GM12878 (cell line): ENCODE measurements around the gene DENND1A. TPM values are rescaled to one million over a fixed set of nuclear protein-coding genes. Genes with fewer than 3 reads are reported as not detected.

Experiments
- ATAC-seq: fragments of 200-7000 bp; cut with Tn5 transposase; 3 replicates; pipeline ENCODE4 v1.9.1; 2020; ENCODE audit warnings: mild to moderate bottlenecking, moderate library complexity
- BruUV-seq: library from RNA; stranded (reverse); fragments of 400-500 nt; replicated peaks from 2 replicates; lab custom pipeline; 2021; lab: Mats Ljungman, UMichigan
- CTCF ChIA-PET: fragments of 300-600 bp; sonication (Branson Sonifier 250); formaldehyde crosslinking; extraction: SDS; loops from one replicate; lab custom pipeline; 2021; ENCODE audit warnings: inconsistent platforms; lab: Yijun Ruan, JAX
- POLR2A ChIA-PET: fragments of 350-600 bp; formaldehyde crosslinking; extraction: SDS; loops from one replicate; lab custom pipeline; 2021; ENCODE audit warnings: inconsistent platforms; lab: Charles Lee
- RAD21 ChIA-PET: fragments of 300-600 bp; sonication (Branson Sonifier 250); formaldehyde crosslinking; loops from one replicate; lab custom pipeline; 2023; ENCODE audit warnings: antibody characterized with exemption; ENCODE audit not compliant: unreplicated experiment; lab: Charles Lee
- SMC1A ChIA-PET: fragments of 300-600 bp; sonication (Branson Sonifier 250); formaldehyde crosslinking; loops from one replicate; lab custom pipeline; 2023; ENCODE audit not compliant: unreplicated experiment, uncharacterized antibody; lab: Charles Lee
- DNase-seq: peaks from one replicate; pipeline ENCODE4 v3.0.0-alpha.2; 2011; ENCODE audit warnings: low read depth, low spot score
- FAIRE-seq: peaks from 3 replicates; lab custom pipeline; 2011; peaks lifted over from hg19 to GRCh38; lab: Jason Lieb, UNC
- H2AFZ ChIP-seq: 2 replicates; pipeline ENCODE4 v1.6.0; 2011; ENCODE audit warnings: low read depth, low read length, control low read depth; ENCODE audit not compliant: control insufficient read depth
- H3K27ac ChIP-seq: 2 replicates; pipeline ENCODE4 v1.5.1; 2011; ENCODE audit warnings: control low read depth; ENCODE audit not compliant: control insufficient read depth, insufficient read depth
- H3K27me3 ChIP-seq, 2 experiments: replicated peaks in 1 of 2; 2 replicates each; pipeline versions ENCODE4 v1.6.0 to v1.6.1; 2011; ENCODE audit warnings: low read length in 1 of 2; ENCODE audit not compliant: control insufficient read depth in 2 of 2, insufficient read depth in 2 of 2
- H3K36me3 ChIP-seq, 2 experiments: 2 replicates each; pipeline ENCODE4 v1.5.1; 2011; ENCODE audit warnings: low read length in 1 of 2; ENCODE audit not compliant: control insufficient read depth in 2 of 2, insufficient read depth in 2 of 2
- H3K4me1 ChIP-seq: 2 replicates; pipeline ENCODE4 v1.6.1; 2011; ENCODE audit warnings: mild to moderate bottlenecking, low read length, moderate library complexity, mixed read lengths; ENCODE audit not compliant: control insufficient read depth, insufficient read depth
- H3K4me2 ChIP-seq: 2 replicates; pipeline ENCODE4 v1.6.0; 2011; ENCODE audit warnings: control low read depth; ENCODE audit not compliant: control insufficient read depth, insufficient read depth
- H3K4me3 ChIP-seq: fragments of 200-600 bp; sonication (generic); 2 replicates; pipeline ENCODE4 v1.5.1; 2016
- H3K79me2 ChIP-seq: 2 replicates; pipeline ENCODE4 v1.6.0; 2011; ENCODE audit warnings: low read length; ENCODE audit not compliant: control insufficient read depth, insufficient read depth
- H3K9ac ChIP-seq: 2 replicates; pipeline ENCODE4 v1.8.0; 2011; ENCODE audit warnings: low read length, control low read depth, mixed read lengths; ENCODE audit not compliant: control insufficient read depth, insufficient read depth
- H3K9me3 ChIP-seq: replicated peaks from 3 replicates; pipeline ENCODE4 v1.5.1; 2011; ENCODE audit warnings: mild to moderate bottlenecking, low read length; ENCODE audit not compliant: control insufficient read depth, insufficient read depth
- H4K20me1 ChIP-seq: 2 replicates; pipeline ENCODE4 v1.6.0; 2011; ENCODE audit not compliant: control insufficient read depth, insufficient read depth
- ATF2 ChIP-seq: IDR thresholded peaks from 2 replicates; pipeline ENCODE4 v1.6.1; 2012; ENCODE audit warnings: low read length, inconsistent platforms
- CEBPB ChIP-seq, 2 experiments: fragments of 150-350 bp in 1 of 2; IDR thresholded peaks; 2 replicates each; pipeline ENCODE4 v1.6.1; 2012 to 2014; ENCODE audit warnings: low read depth in 2 of 2, low read length in 2 of 2, borderline replicate concordance in 1 of 2, inconsistent platforms in 1 of 2
- CHD1 ChIP-seq: IDR thresholded peaks from 2 replicates; pipeline ENCODE4 v1.6.1; 2012; ENCODE audit warnings: low read depth, low read length, improper control_type of control experiment
- CHD2 ChIP-seq: IDR thresholded peaks from 2 replicates; pipeline ENCODE4 v1.6.1; 2011; ENCODE audit warnings: low read depth, low read length, improper control_type of control experiment, borderline replicate concordance
- CREB1 ChIP-seq: IDR thresholded peaks from 2 replicates; pipeline ENCODE4 v1.6.1; 2012; ENCODE audit warnings: low read depth, mild to moderate bottlenecking, inconsistent platforms
- FOXK2 ChIP-seq: fragments of 450-650 bp; IDR thresholded peaks from 2 replicates; pipeline ENCODE4 v1.6.1; 2017; ENCODE audit warnings: mild to moderate bottlenecking, moderate library complexity
- FOXM1 ChIP-seq: IDR thresholded peaks from 2 replicates; pipeline ENCODE4 v1.6.1; 2012; ENCODE audit warnings: low read depth, mild to moderate bottlenecking, inconsistent platforms, low read length, moderate library complexity
- HDAC6 ChIP-seq: fragments of 200-600 bp; sonication (generic); IDR thresholded peaks from one replicate; pipeline ENCODE4 v1.8.0; 2017; ENCODE audit warnings: antibody characterized with exemption; ENCODE audit not compliant: unreplicated experiment
- JUND ChIP-seq: IDR thresholded peaks from 2 replicates; pipeline ENCODE4 v1.6.1; 2012; ENCODE audit warnings: low read depth, mild to moderate bottlenecking, low read length, improper control_type of control experiment, moderate library complexity
- MEF2A ChIP-seq: IDR thresholded peaks from 2 replicates; pipeline ENCODE4 v1.6.1; 2011; ENCODE audit warnings: low read depth, mild to moderate bottlenecking, low read length, moderate library complexity; ENCODE audit not compliant: insufficient read depth
- NFIC ChIP-seq: IDR thresholded peaks from 2 replicates; pipeline ENCODE4 v1.6.1; 2012; ENCODE audit warnings: low read depth, mild to moderate bottlenecking, inconsistent platforms, low read length, moderate library complexity
- NFYB ChIP-seq: IDR thresholded peaks from 2 replicates; pipeline ENCODE4 v1.6.1; 2011; ENCODE audit warnings: low read depth, mild to moderate bottlenecking, low read length, improper control_type of control experiment, moderate library complexity; ENCODE audit not compliant: insufficient read depth
- NR2C1 ChIP-seq: fragments of 450-650 bp; IDR thresholded peaks from 2 replicates; pipeline ENCODE4 v1.6.1; 2017; ENCODE audit warnings: antibody characterized with exemption, mild to moderate bottlenecking, moderate library complexity
- PBX3 ChIP-seq: IDR thresholded peaks from 2 replicates; pipeline ENCODE4 v1.6.1; 2011; ENCODE audit warnings: mild to moderate bottlenecking, low read depth, low read length, moderate library complexity; ENCODE audit not compliant: insufficient replicate concordance
- POLR2AphosphoS5 ChIP-seq: IDR thresholded peaks from 2 replicates; pipeline ENCODE4 v1.6.1; 2011; ENCODE audit warnings: mild to moderate bottlenecking, low read length, inconsistent platforms
- RB1 ChIP-seq: fragments of 450-650 bp; formaldehyde crosslinking; IDR thresholded peaks from 2 replicates; pipeline ENCODE4 v1.6.1; 2017; ENCODE audit warnings: mild to moderate bottlenecking, borderline replicate concordance
- RFX5 ChIP-seq: IDR thresholded peaks from 2 replicates; pipeline ENCODE4 v1.6.1; 2011; ENCODE audit warnings: low read depth, low read length, improper control_type of control experiment
- RUNX3 ChIP-seq: IDR thresholded peaks from 2 replicates; pipeline ENCODE4 v1.6.1; 2012; ENCODE audit warnings: low read length, inconsistent platforms
- TARDBP ChIP-seq: IDR thresholded peaks from 2 replicates; pipeline ENCODE4 v1.6.1; 2016; ENCODE audit warnings: borderline replicate concordance
- ZZZ3 ChIP-seq: IDR thresholded peaks from 2 replicates; pipeline ENCODE4 v1.6.1; 2011; ENCODE audit warnings: low read depth; ENCODE audit not compliant: control insufficient read depth, insufficient read length
- WGBS: methylation state at CpG from one replicate; pipeline ENCODE4 v1.1.6; 2016; ENCODE audit warnings: low lambda C conversion rate; ENCODE audit not compliant: insufficient replicate concordance, insufficient coverage; ENCODE audit errors: missing lambda C conversion rate; 5-methylcytosine and 5-hydroxymethylcytosine counted together
- in situ Hi-C: fragments of 300-500 bp; cut with MboI; formaldehyde crosslinking; loops from 9 replicates; pipeline ENCODE4 v1.14.3; 2018; ENCODE audit warnings: mixed read lengths
- intact Hi-C: fragments of 100-400 bp; cut with micrococcal nuclease; formaldehyde crosslinking; loops from one replicate; pipeline ENCODE4 v1.14.2; 2022; ENCODE audit not compliant: unreplicated experiment
- polyA plus RNA-seq, 11 experiments: library from polyadenylated mRNA; depleted of rRNA in 4 of 11; unstranded in 6 of 11; stranded (reverse) in 5 of 11; fragments of >200 nt; fragmentation: Nextera tagmentation in 4 of 11; fragmentation: Illumina TruSeq in 1 of 11; extraction: Ambion mirVana in 4 of 11; extraction: Trizol in 1 of 11; gene quantifications; 1 replicate in 1 of 11; 2 replicates in 10 of 11; pipeline versions ENCODE4 v1.2.1 to v1.2.3, GENCODE V29; 2011 to 2016; ENCODE audit warnings: inconsistent platforms in 2 of 11, missing spikeins in 2 of 11, low read depth in 1 of 11
- total RNA-seq, 4 experiments: library from RNA; depleted of rRNA in 3 of 4; stranded (reverse); fragments of >200 nt in 3 of 4; fragmentation: Illumina TruSeq in 1 of 4; extraction: Trizol in 1 of 4; gene quantifications; 2 replicates each; pipeline versions ENCODE4 v1.2.1 to v1.2.3, GENCODE V29; 2013 to 2021
- TF ChIP-seq, protein P1 (sequence below): fragments of 450-650 bp; IDR thresholded peaks from 2 replicates; pipeline ENCODE4 v1.6.1; 2017; ENCODE audit warnings: low read depth, mild to moderate bottlenecking, moderate library complexity

The DENND1A gene
- total and polyA plus RNA-seq, 10 of the 15 experiments (the other 5 are each of a cell fraction or from before 2014, with no cell fraction given): 14.1 to 48.6 (median 35.2) TPM

- TF ChIP-seq NFIC (no peak), MEF2A (no peak), HDAC6 (no peak), FOXK2 (no peak), NR2C1 (no peak), RUNX3 (no peak)
Observed at GRCh38 chr9:123411191-123411590, 518.7 kb downstream of the DENND1A start (continued).

DNA sequence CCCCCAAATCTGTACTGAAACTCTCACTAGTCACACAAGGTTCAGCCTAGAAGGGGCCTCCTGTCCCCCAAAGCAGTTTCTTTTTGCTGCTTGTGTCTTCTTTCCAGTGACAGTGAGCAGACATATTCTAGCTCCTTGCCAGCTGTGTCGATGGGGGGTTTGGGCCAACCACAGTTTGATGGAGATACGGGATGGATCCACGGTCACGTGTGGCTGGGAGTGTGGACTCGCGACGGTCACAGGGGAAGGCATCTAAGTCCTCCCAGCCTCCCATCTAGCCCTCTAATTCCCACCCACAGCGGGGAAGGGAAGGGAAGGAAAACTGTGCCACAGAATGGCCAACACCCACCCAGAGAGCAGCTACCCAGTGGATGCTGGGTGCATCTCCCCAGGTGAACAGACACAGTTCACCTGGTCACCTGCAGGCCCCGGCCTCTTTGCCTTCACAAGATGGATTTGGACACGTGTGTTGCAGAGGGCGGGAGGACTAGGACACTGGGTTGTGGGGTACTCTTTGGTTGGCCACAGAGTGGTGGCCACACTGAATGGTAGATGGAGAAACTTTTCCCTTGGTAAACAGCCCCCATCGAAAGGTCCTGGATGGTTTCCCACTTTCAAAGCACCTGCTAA is 519.5 kb downstream of the DENND1A start:
- H3K9me3 ChIP-seq: no peaks in the 10 kb centered on the region
- WGBS: 72% methylated on average over 9 of the region's 12 CpGs
- POLR2A ChIA-PET: no interaction called here
- H3K9ac ChIP-seq: no peak overlapping the region
- RAD21 ChIA-PET: no interaction called here
- no peak overlapping the region for H3K27ac ChIP-seq
- no peak for DNase-seq
- no peak for FAIRE-seq
- no peak for ATAC-seq
- no peaks in the 10 kb centered on the region for H3K79me2 ChIP-seq
- H2AFZ ChIP-seq: no peak overlapping the region
- BruUV-seq: no TSS peak
- in situ Hi-C loops (no loop called here), intact Hi-C loops (no loop called here)
- H4K20me1 ChIP-seq: no peaks in the 10 kb centered on the region; the same call in 1 of the 2 replicates
- H3K4me2 ChIP-seq: no peak overlapping the region
- CTCF ChIA-PET: no interaction called here
- SMC1A ChIA-PET: no interaction called here
- no peak for TF ChIP-seq CREB1
- TF ChIP-seq NR2C1: no peak
- no peak for TF ChIP-seq ATF2
- TF ChIP-seq NFYB: no peak
- TF ChIP-seq CHD2: no peak
- no peak for TF ChIP-seq CHD1
- TF ChIP-seq JUND: no peak
- no peak for TF ChIP-seq FOXM1
- TF ChIP-seq ZZZ3: no peak
- no peak for TF ChIP-seq PBX3
- no peak for TF ChIP-seq CEBPB (IDR thresholded peaks at IDR 0.05; ENCODE audit: borderline replicate concordance in 1 of 2, low read depth in 2 of 2, low read length in 2 of 2)
- no peak for TF ChIP-seq RB1
- no peak for TF ChIP-seq TARDBP
- TF ChIP-seq POLR2AphosphoS5: no peak
- TF ChIP-seq, protein P1, sequence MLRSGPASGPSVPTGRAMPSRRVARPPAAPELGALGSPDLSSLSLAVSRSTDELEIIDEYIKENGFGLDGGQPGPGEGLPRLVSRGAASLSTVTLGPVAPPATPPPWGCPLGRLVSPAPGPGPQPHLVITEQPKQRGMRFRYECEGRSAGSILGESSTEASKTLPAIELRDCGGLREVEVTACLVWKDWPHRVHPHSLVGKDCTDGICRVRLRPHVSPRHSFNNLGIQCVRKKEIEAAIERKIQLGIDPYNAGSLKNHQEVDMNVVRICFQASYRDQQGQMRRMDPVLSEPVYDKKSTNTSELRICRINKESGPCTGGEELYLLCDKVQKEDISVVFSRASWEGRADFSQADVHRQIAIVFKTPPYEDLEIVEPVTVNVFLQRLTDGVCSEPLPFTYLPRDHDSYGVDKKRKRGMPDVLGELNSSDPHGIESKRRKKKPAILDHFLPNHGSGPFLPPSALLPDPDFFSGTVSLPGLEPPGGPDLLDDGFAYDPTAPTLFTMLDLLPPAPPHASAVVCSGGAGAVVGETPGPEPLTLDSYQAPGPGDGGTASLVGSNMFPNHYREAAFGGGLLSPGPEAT: no peak
- TF ChIP-seq RFX5: no peak
- H3K27me3 ChIP-seq: no peaks in the 10 kb centered on the region
- no peaks in the 10 kb centered on the region; a peak in 2 of 4 replicates for H3K36me3 ChIP-seq
- no peaks in the 10 kb centered on the region for H3K4me1 ChIP-seq
- no peak overlapping the region for H3K4me3 ChIP-seq
